ENCODE results near the gene DNAAF3. TPM values are rescaled to one million over a fixed set of nuclear protein-coding genes. Genes with fewer than 3 reads are reported as not detected.
"Not testable (repeated sequence)": the region's sequence is repeated elsewhere in the genome, so short reads cannot be mapped to it uniquely, and the experiment has no call there.

The DNAAF3 gene
- total RNA-seq, 4 donors from 2014 or later = 0.83 TPM; not detected in 3

DNA sequence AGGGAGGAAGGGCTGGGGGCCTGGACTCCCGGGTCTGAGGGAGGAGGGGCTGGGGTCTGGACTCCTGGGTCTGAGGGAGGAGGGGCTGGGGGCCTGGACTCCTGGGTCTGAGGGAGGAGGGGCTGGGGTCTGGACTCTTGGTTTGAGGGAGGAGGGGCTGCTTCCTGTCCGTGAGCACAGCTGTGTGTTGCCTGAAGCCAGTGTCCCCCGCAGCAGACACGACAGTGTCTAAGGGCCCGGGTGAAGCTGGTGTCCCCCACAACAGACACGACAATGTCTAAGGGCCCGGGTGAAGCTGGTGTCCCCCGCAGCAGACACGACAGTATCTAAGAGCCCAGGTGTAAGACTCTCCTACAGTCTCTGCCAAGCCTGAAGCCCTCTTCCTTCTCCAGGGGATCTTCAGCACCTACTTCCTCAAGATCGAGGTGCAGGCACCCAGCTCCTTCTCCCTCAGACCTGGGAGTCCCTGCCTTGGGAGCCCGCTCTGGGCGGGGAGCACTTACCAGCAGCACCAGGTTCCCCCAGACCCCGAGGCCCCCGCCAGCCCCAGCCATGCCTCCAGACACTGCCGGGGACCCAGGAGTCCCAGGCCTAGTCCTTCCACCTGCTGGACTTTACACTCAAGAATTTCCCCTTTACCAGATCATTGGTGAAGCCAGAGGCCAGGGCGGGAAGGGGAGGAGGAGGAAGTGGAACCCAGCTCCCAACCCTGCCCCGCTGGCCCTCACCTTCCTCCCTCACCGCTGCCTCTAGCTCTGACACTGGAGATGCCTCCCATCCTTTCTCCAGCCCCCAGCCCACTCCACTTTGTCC, 42.7 kb upstream of the DNAAF3 start, which contains the start of gene PTPRH:
TSS of gene PTPRH (minus strand) at position 622 of the 813 bp plus-strand sequence. CDS start at position 554, 68 bp downstream.
- no peak within 1 kb of the TSS for H3K27ac ChIP-seq (replicated peaks in 1 of 4)
- peaks cover 14 to 29% (median 25%) of the 10 kb centered on the region in 4 donors for H3K4me1 ChIP-seq
- DNase-seq (ENCODE audit: extremely low spot score) = no peak
- peaks cover 0 to 11% (median 7%) of the 10 kb centered on the region in 4 donors for H3K9me3 ChIP-seq
- TF ChIP-seq EP300 (IDR thresholded peaks at IDR 0.05) (no peak), POLR2AphosphoS5 (IDR thresholded peaks at IDR 0.05) (no peak), POLR2A (IDR thresholded peaks at IDR 0.05; ENCODE audit: low read depth) (no peak)
- TF ChIP-seq, protein P1, sequence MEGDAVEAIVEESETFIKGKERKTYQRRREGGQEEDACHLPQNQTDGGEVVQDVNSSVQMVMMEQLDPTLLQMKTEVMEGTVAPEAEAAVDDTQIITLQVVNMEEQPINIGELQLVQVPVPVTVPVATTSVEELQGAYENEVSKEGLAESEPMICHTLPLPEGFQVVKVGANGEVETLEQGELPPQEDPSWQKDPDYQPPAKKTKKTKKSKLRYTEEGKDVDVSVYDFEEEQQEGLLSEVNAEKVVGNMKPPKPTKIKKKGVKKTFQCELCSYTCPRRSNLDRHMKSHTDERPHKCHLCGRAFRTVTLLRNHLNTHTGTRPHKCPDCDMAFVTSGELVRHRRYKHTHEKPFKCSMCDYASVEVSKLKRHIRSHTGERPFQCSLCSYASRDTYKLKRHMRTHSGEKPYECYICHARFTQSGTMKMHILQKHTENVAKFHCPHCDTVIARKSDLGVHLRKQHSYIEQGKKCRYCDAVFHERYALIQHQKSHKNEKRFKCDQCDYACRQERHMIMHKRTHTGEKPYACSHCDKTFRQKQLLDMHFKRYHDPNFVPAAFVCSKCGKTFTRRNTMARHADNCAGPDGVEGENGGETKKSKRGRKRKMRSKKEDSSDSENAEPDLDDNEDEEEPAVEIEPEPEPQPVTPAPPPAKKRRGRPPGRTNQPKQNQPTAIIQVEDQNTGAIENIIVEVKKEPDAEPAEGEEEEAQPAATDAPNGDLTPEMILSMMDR (IDR thresholded peaks at IDR 0.05) = no peak
- WGBS = 71% methylated on average over 13 of the region's 18 CpGs
- no peaks in the 10 kb centered on the region for H3K36me3 ChIP-seq
- H3K27me3 ChIP-seq = peaks cover 0 to 58% (median 0%) of the 10 kb centered on the region in 4 donors
- intact Hi-C loops (cut with DNase I) = no loop called here
- H3K4me3 ChIP-seq = no peak within 1 kb of the TSS

DNA sequence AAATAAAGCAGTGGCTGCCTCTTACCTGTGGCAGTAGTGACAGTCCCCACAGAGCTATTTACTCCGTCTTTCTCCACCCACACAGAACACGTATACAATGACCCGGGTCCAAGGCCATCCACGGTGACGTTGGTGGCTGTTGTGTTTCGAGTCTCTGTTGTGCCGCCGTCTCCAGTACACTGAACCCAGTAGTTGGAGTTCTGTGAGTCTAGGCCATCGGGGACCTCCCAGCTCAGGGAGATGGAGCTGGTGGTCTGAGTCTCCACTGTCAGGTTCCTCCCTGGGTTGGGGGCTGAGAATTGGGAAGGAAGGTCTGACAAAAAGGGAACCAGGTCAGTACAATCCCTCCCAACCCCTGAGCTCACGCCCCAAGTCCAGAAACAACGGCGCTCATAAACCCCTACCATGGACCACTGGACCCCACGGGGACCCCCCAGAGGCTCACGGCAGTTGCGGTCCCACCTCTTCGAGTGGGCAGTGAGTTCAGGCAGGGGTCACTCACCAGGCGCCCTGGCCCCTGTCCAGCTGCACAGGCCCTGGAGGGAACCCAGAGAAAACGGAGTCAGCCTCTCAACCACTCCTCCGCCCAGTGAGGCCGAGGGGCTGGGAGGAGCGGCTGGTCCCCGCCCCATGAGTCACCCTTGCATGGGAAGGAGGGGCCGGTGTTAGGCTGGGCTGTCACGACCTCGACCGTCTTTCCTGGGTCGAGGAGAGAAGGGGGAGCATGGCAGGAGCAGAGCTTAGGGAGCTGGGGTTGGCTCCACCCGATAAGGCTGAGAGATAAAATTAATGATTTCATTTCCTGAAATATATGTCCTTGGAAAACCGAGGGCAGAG, 40.5 kb upstream of the DNAAF3 start:
- DNase-seq (ENCODE audit: extremely low spot score) = peak; percentile 93
- WGBS = 34% methylated on average over 29 of the region's 29 CpGs
- Histone ChIP-seq H3K27ac (replicated peaks in 1 of 4) (no peak overlapping the region), H3K9me3 (peaks cover 0 to under 1% (median 0%) of the 10 kb centered on the region in 4 donors), H3K4me3 (peak overlapping the region; percentile 16 to 39 (median 26)), H3K36me3 (no peaks in the 10 kb centered on the region), H3K4me1 (peaks cover 14 to 29% (median 25%) of the 10 kb centered on the region in 4 donors), H3K27me3 (peaks cover 0 to 42% (median 0%) of the 10 kb centered on the region in 4 donors)
- intact Hi-C loops (cut with DNase I) = no loop called here
- TF ChIP-seq, protein P1 (IDR thresholded peaks at IDR 0.05) = no peak
- peak; percentile 25 to 36 for TF ChIP-seq POLR2AphosphoS5 (IDR thresholded peaks at IDR 0.05)
- TF ChIP-seq POLR2A (IDR thresholded peaks at IDR 0.05; ENCODE audit: low read depth) = peak; percentile 14
- TF ChIP-seq EP300 (IDR thresholded peaks at IDR 0.05) = no peak

DNA sequence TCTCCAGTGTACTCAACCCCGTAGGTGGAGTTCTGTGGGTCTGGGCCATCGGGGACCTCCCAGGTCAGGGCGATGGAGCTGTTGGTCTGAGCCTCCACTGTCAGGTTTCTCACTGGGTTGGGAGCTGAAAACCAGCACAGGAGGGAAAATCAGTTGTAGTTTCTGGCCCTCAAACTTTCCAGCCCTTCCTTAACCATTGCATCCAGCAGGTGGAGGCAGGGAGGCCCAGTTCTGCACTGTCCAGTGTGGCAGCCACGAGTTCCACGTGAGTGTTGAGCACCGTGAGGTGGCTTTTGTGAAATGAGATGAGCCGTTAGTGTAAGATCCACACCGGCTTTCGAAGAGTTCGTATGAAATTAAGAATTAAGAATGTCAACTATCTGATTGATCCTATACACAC, 35.8 kb upstream of the DNAAF3 start:
- 65% methylated on average over 7 of the region's 10 CpGs for WGBS
- intact Hi-C loops (cut with DNase I); H3K4me1 ChIP-seq; H3K36me3 ChIP-seq; DNase-seq (ENCODE audit: extremely low spot score); H3K27ac ChIP-seq (replicated peaks in 1 of 4); H3K4me3 ChIP-seq; H3K9me3 ChIP-seq: not testable (repeated sequence)
- peaks cover 0 to 67% (median 0%) of the 10 kb centered on the region in 4 donors for H3K27me3 ChIP-seq

DNA sequence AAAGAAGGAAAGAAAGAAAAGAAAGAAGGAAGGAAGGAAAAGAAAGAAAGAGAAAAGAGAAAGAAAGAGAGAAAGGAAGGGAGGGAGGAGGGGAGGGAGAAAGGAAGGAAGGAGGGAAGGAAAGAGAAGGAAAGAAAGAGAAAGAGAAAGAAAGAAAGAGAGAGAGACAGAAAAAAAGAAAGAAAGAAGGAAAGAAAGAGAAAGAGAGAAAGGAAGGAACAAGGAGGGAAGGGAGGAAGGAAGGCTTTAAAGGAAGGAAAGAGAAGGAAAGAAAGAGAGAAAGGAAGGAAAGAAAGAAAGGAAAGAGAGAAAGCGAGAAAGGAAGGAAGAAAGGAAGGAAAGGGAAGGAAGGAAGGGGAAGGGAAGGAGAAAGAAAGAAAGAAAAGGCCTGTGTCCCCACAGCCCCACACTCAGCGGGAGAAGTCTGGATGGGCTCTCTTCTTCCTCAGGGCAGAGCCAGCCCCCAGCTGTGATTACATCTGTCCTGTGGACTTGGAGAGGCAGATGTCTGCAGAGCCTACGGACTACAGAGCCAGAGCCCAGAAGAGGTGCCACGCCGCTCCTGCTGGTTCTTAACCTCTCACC, 33.3 kb upstream of the DNAAF3 start:
- TF ChIP-seq, protein P1 (IDR thresholded peaks at IDR 0.05) = no peak
- no peak for TF ChIP-seq EP300 (IDR thresholded peaks at IDR 0.05)
- TF ChIP-seq POLR2AphosphoS5 (IDR thresholded peaks at IDR 0.05) = no peak
- no peak for TF ChIP-seq POLR2A (IDR thresholded peaks at IDR 0.05; ENCODE audit: low read depth)
- Histone ChIP-seq H3K36me3 (no peaks in the 10 kb centered on the region), H3K27me3 (peaks cover 0 to 60% (median 0%) of the 10 kb centered on the region in 4 donors), H3K9me3 (no peaks in the 10 kb centered on the region), H3K4me1 (no peaks in the 10 kb centered on the region), H3K27ac (replicated peaks in 1 of 4) (no peak overlapping the region), H3K4me3 (no peak overlapping the region)
- 64% methylated on average over 5 of the region's 5 CpGs for WGBS
- DNase-seq (ENCODE audit: extremely low spot score) = no peak
- intact Hi-C loops (cut with DNase I) = no loop called here

Data from esophagus muscularis mucosa (tissue), 4 donors.